GM21717 (cell line): ENCODE results near the gene SNORC.
"Not testable (repeated sequence)": the region's sequence is repeated elsewhere in the genome, so short reads cannot be mapped to it uniquely, and the experiment has no call there.

Experiments
- ATAC-seq: cut with Tn5 transposase; IDR thresholded peaks from one replicate; pipeline ENCODE4 v1.9.1; 2021; ENCODE audit warnings: mild to moderate bottlenecking, moderate library complexity; ENCODE audit not compliant: unreplicated experiment

SNORC gene

GRCh38 chr2:232870018-232870765 is at the start of gene SNORC:
TSS of gene SNORC (plus strand) at chr2:232870264. CDS start at chr2:232870342, 78 bp downstream.
- no peak for ATAC-seq

GRCh38 chr2:232829988-232830387 is 40.1 kb upstream of the SNORC start:
- ATAC-seq, result no peak

DNA sequence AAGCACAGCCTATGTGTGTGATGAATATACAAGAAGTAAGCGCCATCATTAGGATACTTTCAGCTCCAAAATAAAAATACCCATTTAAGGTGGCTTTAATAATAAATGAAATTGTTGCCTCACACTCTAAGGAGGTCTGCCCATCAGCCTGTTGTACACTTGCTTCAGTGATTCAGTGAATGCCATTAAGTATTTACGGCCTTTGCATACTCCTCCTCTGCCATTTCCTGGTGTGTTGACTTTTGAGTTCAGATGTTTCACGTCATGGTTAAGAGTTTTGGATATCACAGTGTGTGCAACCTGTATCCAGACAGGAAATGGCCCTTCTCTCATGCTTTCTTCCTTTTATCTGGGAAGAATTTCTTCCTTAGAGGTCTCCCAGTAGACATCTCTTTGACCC is 38.6 kb upstream of the SNORC start:
- ATAC-seq, result no peak

- ATAC-seq, result no peak
These were observed 36.2 kb upstream of the SNORC start for GRCh38 chr2:232833830-232834229.

DNA sequence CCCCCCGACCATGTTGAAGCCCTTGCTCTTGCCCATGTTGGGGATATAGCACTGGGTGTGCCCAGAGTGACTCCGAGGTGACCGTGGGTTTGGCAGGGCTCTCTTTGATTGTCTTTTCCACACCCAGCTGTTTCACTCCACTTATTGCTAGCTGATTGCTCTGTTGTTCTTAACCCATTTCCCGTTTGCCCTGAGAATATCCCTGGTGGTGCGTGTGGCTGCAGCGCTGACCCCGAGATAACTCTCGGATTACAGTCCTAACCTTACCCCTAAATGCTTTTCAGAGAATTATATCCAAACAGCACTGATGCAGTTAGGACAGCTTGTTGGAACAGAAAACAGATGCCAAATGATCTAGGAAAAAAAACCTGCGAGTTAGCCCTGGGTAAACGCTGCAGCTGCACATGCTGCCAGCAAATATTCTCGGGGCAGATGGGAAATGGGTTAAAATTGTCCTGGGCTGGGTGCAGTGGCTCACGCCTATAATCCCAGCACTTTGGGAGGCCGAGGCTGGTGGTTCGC is 34.3 kb upstream of the SNORC start:
- no peak for ATAC-seq

- ATAC-seq, result no peak
These were observed 33.1 kb upstream of the SNORC start for GRCh38 chr2:232836934-232837333.

DNA sequence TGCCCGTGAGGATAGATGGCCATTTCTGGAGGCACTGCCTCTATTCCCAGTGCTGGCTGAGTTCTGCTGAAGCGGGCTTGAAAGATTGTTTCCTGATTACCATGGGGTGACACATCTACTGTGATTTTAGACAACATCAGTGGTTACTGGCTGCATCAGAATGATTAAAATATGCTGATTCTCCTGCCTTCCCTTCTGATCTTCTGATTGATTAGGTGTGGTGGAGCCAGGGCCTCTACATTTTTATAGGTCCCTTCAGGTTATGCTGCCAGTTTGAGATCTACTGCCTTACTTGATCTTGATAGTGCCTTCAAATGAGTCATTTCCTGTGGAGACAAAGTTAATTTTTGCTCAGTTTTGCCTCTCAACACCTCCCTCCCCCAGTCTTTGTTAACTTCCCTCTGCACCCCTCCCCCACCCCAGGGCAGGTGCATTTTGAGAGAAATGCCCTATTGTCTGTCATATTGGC is 31.6 kb upstream of the SNORC start:
- ATAC-seq, result peak; percentile 63

GRCh38 chr2:232839411-232840079 is 30.5 kb upstream of the SNORC start:
- no peak for ATAC-seq

GRCh38 chr2:232842689-232843088 is 27.4 kb upstream of the SNORC start:
- no peak for ATAC-seq

GRCh38 chr2:232843834-232844233 is 26.2 kb upstream of the SNORC start:
- ATAC-seq, result no peak

- no peak for ATAC-seq
These were observed 24.0 kb upstream of the SNORC start for GRCh38 chr2:232846055-232846454.

- ATAC-seq, result no peak
These were observed 20.0 kb upstream of the SNORC start for GRCh38 chr2:232850039-232850438.

GRCh38 chr2:232852081-232852480 is 18.0 kb upstream of the SNORC start:
- ATAC-seq, result not testable (repeated sequence)

- no peak for ATAC-seq
These were observed 17.4 kb upstream of the SNORC start for GRCh38 chr2:232852676-232853075.

DNA sequence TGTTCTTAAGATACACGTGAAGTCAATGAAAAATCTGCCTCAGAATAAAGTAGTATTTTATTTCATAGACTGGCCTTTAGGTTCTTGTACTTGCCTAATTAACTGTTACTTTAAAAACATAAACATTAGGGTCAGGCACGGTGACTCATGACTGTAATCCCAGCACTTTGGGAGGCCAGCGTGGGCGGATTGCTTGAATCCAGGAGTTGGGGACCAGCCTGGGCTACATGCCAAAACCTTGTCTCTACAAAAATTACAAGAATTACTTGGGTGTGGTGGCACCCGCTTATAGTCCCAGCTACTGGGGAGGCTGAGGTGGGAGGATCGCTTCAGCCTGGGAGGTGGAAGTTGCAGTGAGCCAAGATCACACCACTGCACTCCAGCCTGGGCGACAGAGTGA is 16.0 kb upstream of the SNORC start:
- no peak for ATAC-seq

GRCh38 chr2:232857158-232857563 is 12.9 kb upstream of the SNORC start:
- ATAC-seq, result no peak

- ATAC-seq, result no peak
These were observed 10.6 kb upstream of the SNORC start for GRCh38 chr2:232859385-232859916.

GRCh38 chr2:232860593-232861241 is 9.3 kb upstream of the SNORC start:
- no peak for ATAC-seq

DNA sequence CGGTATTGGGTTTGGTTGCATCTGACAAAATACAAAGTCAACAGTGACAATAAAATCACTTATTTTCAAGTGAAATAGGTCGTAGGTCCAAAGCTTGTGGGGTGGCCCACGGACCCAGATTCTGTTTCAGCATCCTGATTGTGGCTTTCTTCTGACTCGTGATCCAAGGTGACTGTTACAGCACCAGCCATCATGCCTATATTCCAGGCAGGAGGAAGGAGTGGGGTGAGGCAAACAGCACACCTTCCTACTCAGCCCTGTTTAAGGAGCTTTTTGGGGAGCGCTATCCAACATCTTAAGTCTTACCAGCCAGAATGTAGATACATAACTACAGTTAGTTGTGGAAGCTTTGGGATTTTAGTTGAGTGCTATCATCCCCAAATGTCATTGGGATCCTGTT is 8.7 kb upstream of the SNORC start:
- no peak for ATAC-seq

DNA sequence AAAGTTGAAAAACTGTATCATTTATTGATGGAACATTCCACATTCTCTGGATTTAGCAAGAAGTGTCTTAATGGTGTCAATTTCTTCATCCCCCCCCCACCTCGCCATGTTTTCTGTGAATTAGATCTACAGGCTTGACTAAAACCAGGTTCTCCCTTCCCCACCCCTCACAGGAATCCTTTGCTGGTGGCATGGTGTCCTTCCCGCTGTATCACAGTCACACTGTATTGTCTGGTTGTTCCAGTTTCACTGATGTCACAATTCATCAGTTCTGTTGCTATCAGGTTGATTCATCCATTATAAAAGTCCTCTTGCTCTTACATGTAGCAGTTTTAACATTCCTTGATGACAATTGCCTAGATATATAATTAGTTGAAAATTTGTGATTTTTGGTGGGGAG is 6.1 kb upstream of the SNORC start:
- ATAC-seq, result no peak

DNA sequence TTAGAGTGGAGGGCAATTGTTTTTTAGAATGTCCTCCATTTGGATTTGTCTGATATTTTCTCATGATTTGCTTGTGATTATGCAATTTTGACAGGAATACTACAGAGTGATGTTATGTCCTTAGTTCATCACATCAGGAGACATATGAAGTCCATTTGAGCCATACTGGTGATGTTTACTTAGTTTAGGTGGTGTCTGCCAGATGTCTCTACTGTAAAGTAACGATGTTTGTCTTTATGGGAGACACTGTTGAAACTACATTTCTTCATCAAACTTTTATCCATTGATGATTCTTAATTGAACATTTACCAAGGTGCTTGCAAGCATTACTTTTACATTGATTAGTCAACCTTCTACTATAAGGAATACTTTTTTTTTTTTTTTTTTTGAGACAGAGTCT is 4.9 kb upstream of the SNORC start:
- no peak for ATAC-seq
